ENCODE measurements around the gene GRAMD4. TPM values are rescaled to one million over a fixed set of nuclear protein-coding genes. Genes with fewer than 3 reads are reported as not detected.

Gene GRAMD4
- total RNA-seq, 2 experiments from 2014 or later: 50.4 to 52.0 TPM

DNA sequence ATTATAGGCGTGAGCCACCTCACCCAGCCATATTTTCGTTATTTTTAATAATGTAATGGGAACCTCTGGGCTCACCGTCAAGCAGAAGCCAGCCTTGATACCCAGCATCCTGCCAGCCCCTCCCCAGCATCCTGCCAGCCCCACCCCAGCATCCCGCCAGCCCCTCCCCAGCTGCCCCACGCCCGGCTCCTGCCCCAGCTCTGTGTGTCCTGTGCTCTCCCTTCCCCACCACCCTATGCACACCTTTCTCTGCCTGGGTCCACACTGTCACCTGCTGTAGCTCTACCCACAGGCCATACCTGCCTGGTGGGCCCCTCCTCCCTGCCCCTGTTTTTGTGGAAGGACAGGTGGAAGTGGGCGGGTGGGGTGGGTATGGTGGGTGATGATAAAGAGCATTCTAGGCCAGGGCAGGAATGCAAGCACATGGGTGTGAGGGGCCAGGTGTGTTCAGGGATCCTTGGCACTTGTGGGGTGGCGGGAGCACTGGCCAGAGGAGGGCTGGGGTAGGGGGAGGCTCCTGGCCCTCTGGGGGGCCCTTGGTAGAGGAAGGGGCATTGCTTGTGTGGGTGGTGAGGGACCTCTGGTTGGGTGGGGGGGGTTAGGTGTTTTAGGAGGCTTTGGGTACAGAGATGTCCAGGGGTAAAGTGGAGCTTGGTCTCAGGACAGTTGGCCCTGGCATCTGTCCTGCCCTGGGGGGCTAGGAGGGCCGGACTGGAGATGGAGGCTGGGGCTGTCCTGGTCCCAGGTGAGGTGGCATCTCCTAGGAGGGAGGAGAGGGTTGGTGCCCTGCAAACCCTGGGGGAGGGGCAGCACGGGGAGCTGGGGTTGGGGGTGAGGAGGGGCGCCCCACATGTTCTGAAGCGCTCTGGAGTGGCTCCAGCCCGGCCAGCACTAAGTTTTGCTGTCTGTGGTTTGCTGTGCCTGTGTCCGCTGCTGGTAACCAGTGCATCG, 25.9 kb upstream of the GRAMD4 start:
- CTCF ChIA-PET: no interaction called here
- H3K27me3 Mint-ChIP-seq: no peaks in the 10 kb centered on the region
- H3K36me3 Mint-ChIP-seq: no peaks in the 10 kb centered on the region
- intact Hi-C loops (cut with micrococcal nuclease): no loop called here
- DNase-seq: no peak
- POLR2A ChIA-PET: no interaction called here
- no peak overlapping the region for H3K4me3 Mint-ChIP-seq
- H3K9me3 Mint-ChIP-seq: no peaks in the 10 kb centered on the region
- no peak overlapping the region for H3K27ac Mint-ChIP-seq
- H3K4me1 Mint-ChIP-seq (ENCODE audit: low read depth): peaks cover 17% of the 10 kb centered on the region

DNA sequence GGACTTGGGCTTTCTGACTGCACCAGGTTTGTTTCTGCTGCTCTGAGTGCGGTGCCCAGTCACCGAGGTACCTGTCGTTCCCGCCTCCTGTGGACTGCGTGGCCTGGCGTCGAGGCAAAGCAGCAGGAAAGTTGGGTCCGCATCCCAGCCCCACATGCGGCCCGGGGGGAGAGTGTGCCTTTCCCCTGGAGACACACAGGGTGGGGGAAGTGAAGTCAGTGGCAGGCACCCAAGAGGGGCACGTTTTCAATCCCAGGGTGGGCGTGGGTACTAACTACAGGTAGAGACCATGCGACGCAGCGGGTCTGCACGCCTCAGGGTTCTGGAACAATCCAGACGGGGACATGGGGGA, 25.3 kb upstream of the GRAMD4 start:
- Mint-ChIP-seq H3K4me1 (ENCODE audit: low read depth) (peaks cover 17% of the 10 kb centered on the region), H3K4me3 (no peak overlapping the region), H3K27ac (no peak overlapping the region), H3K36me3 (no peaks in the 10 kb centered on the region), H3K9me3 (no peaks in the 10 kb centered on the region), H3K27me3 (no peaks in the 10 kb centered on the region)
- no peak for DNase-seq
- intact Hi-C loops (cut with micrococcal nuclease): no loop called here
- ChIA-PET CTCF (no interaction called here), POLR2A (no interaction called here)

DNA sequence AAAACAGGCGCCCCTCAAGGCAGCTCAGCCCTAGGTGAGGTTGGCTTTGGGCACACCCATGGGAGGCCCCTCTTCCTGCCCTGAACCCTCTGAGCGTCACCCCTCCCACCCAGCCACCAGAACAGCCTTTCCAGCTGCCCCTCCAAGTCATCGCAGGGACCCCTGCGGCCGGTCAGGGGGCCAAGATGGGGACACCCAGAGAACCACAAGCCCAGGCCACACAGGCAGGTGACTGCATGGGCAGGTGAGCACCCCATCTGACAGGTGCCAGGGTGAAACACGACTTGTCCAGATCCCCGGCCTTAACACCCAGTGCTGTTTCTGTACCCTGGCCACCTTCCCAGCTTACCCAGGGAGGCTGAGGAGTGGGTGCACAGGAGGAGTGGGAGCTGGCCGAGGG, 24.6 kb upstream of the GRAMD4 start:
- no peak for DNase-seq
- POLR2A ChIA-PET: no interaction called here
- H3K4me1 Mint-ChIP-seq (ENCODE audit: low read depth): peaks cover 17% of the 10 kb centered on the region
- no peak overlapping the region for H3K27ac Mint-ChIP-seq
- H3K27me3 Mint-ChIP-seq: no peaks in the 10 kb centered on the region
- intact Hi-C loops (cut with micrococcal nuclease): no loop called here
- H3K4me3 Mint-ChIP-seq: no peak overlapping the region
- H3K36me3 Mint-ChIP-seq: no peaks in the 10 kb centered on the region
- CTCF ChIA-PET: no interaction called here
- H3K9me3 Mint-ChIP-seq: no peaks in the 10 kb centered on the region

DNA sequence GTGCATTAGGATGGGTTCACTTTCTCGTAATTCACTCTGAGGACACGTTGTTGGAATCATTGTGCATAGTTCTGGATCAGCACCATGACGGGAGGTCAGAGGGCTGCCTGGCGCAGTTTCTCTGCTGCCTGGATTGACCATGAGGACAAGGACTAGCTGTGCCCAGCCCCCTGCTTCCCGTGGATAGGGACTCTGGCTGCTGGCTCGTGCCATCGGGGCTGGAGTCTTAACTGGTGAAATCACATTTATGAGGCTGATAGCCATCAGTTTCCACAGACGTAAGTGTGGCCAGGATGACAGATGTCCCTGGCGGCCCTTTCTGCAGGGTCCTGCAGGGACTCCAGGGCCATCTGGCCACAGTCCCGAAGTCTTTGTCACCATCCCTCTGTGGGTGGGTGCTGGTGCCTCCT, 24.1 kb upstream of the GRAMD4 start:
- no peak overlapping the region for H3K4me3 Mint-ChIP-seq
- no peak for DNase-seq
- no peaks in the 10 kb centered on the region for H3K36me3 Mint-ChIP-seq
- no peaks in the 10 kb centered on the region for H3K27me3 Mint-ChIP-seq
- no peak overlapping the region for H3K27ac Mint-ChIP-seq
- intact Hi-C loops (cut with micrococcal nuclease): no loop called here
- H3K4me1 Mint-ChIP-seq (ENCODE audit: low read depth): peaks cover 17% of the 10 kb centered on the region
- no peaks in the 10 kb centered on the region for H3K9me3 Mint-ChIP-seq
- ChIA-PET CTCF (no interaction called here), POLR2A (no interaction called here)

DNA sequence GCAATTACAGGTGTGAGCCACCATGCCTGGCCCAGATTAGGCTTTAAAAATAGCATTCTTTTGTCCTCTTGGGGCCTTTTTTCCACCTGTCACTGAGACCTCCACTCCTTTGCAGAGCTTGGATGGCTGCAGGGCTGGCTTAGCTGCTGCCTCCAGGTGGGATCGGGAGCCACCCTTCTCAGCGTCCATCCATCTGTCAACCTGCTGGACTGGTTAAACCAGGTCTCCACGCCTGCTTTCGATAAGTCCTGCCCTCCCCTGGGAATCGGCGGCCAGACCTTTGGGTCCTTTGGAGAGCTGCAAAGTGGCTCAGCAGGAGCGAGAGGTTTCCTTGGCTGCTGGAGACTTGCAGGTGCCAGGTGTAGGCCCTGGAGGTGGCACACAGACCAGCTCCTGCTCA, 23.4 kb upstream of the GRAMD4 start:
- Mint-ChIP-seq H3K4me3 (no peak overlapping the region), H3K36me3 (no peaks in the 10 kb centered on the region), H3K27ac (no peak overlapping the region), H3K27me3 (no peaks in the 10 kb centered on the region), H3K9me3 (no peaks in the 10 kb centered on the region), H3K4me1 (ENCODE audit: low read depth) (peaks cover 16% of the 10 kb centered on the region)
- no peak for DNase-seq
- ChIA-PET CTCF (no interaction called here), POLR2A (no interaction called here)
- intact Hi-C loops (cut with micrococcal nuclease): no loop called here

DNA sequence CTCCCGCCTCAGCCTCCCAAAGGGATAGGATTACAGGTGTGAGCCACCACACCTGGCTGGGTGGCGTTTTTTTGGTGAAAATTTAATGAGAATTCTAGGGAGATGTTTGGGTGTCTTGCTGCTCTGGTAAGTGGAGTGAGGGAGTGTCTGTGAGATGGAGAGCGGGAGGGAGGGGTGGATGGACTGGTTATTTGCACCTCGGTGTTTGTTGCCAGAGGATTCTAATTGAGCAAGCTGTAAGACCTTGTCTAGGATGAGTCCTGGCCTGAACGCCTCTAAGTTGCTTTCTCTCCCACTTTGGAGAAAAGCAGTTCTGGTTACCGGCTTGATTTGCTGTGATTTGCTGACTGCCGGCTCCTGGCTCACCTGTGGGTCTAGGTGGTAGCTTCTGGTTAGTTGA, 22.0 kb upstream of the GRAMD4 start:
- intact Hi-C loops (cut with micrococcal nuclease): no loop called here
- Mint-ChIP-seq H3K4me1 (ENCODE audit: low read depth) (peaks cover 2% of the 10 kb centered on the region), H3K36me3 (no peaks in the 10 kb centered on the region), H3K4me3 (no peak overlapping the region), H3K27ac (no peak overlapping the region), H3K9me3 (no peaks in the 10 kb centered on the region), H3K27me3 (no peaks in the 10 kb centered on the region)
- CTCF ChIA-PET: interaction anchor here (0.9 to 1.5 kb wide), 2 partner anchors 35 to 160 kb away, joined by 4 to 5 read pairs; no protein-coding TSS in a partner anchor
- DNase-seq: no peak
- POLR2A ChIA-PET: no interaction called here

DNA sequence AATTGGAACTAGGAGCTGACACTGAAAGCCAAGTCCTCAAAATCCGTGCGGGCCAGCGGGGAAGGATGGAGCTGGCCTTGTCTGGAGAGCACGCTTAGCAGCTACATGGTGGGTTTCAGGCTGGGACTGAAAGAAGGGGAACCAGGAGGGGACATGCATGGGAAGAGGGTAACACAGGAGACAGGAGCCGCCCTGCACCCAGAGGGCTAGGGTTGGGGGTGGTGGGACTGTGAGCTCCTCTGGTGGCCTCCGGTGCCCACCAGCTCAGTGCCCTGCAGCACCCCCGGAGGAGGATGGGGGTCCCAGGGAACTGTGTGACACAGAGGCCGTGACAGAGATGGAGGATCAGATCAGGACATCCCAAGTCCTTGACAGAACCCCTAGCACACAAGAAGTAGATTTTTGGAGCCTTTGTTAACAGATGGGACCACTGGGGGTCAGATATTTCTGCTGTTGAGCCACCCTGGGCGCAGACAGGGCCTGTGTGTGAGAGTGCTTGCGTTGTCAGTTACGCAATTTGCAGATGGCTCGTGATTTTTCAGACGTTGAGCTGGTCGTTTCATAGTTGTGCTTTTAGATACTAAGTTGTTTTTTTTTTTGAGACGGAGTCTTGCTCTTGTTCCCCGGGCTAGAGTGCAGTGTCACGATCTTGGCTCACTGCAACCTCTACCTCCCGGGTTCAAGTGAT, 21.3 kb upstream of the GRAMD4 start:
- Mint-ChIP-seq H3K4me1 (ENCODE audit: low read depth) (peaks cover 5% of the 10 kb centered on the region), H3K27me3 (no peaks in the 10 kb centered on the region), H3K9me3 (no peaks in the 10 kb centered on the region), H3K27ac (no peak overlapping the region), H3K4me3 (no peak overlapping the region), H3K36me3 (no peaks in the 10 kb centered on the region)
- intact Hi-C loops (cut with micrococcal nuclease): no loop called here
- DNase-seq: no peak
- POLR2A ChIA-PET: no interaction called here
- CTCF ChIA-PET: interaction anchor here (1.5 kb wide), 1 partner anchor 35 kb away, joined by 5 read pairs; no protein-coding TSS in a partner anchor

DNA sequence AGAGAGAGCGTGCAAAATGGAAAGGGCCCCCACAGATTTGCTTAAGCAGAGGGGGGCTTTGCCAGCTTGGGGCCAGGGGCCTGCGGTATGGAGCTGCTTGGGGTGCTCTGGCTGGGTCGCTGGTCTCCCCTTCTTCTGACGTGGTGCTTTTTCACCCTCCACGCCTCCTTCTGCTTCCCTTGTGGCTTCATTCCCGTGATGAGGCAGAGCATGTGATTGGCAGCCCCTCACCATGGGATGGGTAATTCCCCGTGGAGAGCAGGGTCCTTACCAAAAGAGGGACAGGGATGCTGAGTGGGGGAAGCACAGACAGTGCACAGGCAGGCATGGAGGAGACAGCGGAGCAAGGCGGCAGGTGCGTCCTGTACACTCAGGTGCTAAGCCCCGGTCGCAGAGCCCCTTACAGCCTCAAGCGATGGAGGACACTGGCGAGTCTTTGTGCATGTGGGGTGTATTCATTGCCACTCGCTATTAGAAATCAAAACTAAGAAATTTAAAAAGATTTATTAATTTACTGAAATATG, 19.9 kb upstream of the GRAMD4 start:
- H3K9me3 Mint-ChIP-seq: no peaks in the 10 kb centered on the region
- intact Hi-C loops (cut with micrococcal nuclease): no loop called here
- peaks cover 2% of the 10 kb centered on the region for H3K36me3 Mint-ChIP-seq
- CTCF ChIA-PET: interaction anchor here (1.0 kb wide), 1 partner anchor 37 kb away, joined by 3 read pairs; no protein-coding TSS in a partner anchor
- H3K27ac Mint-ChIP-seq: no peak overlapping the region
- POLR2A ChIA-PET: no interaction called here
- peaks cover 14% of the 10 kb centered on the region for H3K4me1 Mint-ChIP-seq (ENCODE audit: low read depth)
- no peak for DNase-seq
- H3K4me3 Mint-ChIP-seq: no peak overlapping the region
- H3K27me3 Mint-ChIP-seq: no peaks in the 10 kb centered on the region

DNA sequence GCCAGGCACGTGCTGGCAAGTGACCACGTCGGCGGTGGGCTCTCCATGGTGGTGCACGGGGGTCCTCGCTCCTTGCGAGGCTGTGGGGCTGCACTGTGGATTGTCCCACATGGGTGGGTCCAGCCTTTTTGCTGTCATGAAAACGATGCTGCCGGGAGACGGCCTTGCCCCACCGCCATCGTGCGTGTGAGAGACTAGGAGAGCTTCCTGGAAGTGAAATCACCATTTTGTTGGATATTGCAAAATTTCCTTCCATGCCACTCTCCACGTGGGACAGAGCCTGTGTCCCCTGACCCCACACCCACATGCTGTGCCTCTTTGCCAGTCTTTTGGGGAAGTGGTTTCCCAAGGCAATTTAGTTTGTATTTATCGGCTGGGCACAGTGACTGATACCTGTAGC, 18.2 kb upstream of the GRAMD4 start:
- Mint-ChIP-seq H3K27me3 (no peaks in the 10 kb centered on the region), H3K36me3 (peaks cover 2% of the 10 kb centered on the region), H3K9me3 (no peaks in the 10 kb centered on the region), H3K27ac (no peak overlapping the region), H3K4me1 (ENCODE audit: low read depth) (peaks cover 15% of the 10 kb centered on the region), H3K4me3 (no peak overlapping the region)
- CTCF ChIA-PET: no interaction called here
- no peak for DNase-seq
- intact Hi-C loops (cut with micrococcal nuclease): no loop called here
- POLR2A ChIA-PET: no interaction called here

DNA sequence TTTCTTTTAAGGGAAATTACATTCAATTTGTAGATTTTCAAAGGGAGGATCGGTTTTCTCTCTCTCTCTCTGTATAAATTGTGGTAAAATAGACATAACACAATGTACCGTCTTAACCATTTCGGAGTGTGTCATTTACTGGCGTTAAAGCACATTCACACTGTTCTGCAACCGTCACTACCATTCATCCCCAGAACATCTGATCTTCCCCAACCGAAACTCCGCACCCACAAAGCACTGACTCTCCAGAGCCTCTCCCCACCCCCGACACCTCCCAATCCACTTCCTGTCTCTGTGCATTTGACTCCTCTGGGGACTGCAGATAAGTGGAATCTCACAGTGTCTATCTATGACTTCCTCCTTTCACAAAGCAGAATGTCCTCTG, 15.9 kb upstream of the GRAMD4 start:
- H3K9me3 Mint-ChIP-seq: no peaks in the 10 kb centered on the region
- peaks cover 15% of the 10 kb centered on the region for H3K4me1 Mint-ChIP-seq (ENCODE audit: low read depth)
- H3K27me3 Mint-ChIP-seq: no peaks in the 10 kb centered on the region
- ChIA-PET POLR2A (no interaction called here), CTCF (no interaction called here)
- peaks cover 2% of the 10 kb centered on the region for H3K36me3 Mint-ChIP-seq
- H3K4me3 Mint-ChIP-seq: peak overlapping the region; percentile 71
- intact Hi-C loops (cut with micrococcal nuclease): loop anchor here (1.0 kb wide), 2 partner anchors 10 to 12 kb away; no protein-coding TSS in a partner anchor
- peak; percentile 91 for DNase-seq
- peak overlapping the region; percentile 97 for H3K27ac Mint-ChIP-seq

DNA sequence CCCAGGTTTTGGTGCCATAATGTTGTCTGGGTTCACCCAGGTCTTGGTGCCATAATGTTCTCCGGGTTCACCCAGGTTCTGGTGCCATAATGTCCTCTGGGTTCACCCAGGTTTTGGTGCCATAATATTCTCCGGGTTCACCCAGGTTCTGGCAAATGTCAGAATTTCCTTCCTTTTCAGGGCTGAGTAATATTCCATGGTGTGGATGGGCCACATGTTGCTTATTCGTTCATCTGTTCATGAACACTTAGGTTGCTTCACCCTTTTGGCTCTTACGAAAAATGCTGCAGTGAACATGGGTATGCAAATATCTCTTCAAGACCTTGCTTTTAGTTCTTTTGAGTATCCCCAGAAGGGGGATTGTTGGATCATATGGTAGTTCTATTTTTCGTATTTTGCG, 15.1 kb upstream of the GRAMD4 start:
- Mint-ChIP-seq H3K9me3 (no peaks in the 10 kb centered on the region), H3K4me3 (no peak overlapping the region)
- intact Hi-C loops (cut with micrococcal nuclease): no loop called here

DNA sequence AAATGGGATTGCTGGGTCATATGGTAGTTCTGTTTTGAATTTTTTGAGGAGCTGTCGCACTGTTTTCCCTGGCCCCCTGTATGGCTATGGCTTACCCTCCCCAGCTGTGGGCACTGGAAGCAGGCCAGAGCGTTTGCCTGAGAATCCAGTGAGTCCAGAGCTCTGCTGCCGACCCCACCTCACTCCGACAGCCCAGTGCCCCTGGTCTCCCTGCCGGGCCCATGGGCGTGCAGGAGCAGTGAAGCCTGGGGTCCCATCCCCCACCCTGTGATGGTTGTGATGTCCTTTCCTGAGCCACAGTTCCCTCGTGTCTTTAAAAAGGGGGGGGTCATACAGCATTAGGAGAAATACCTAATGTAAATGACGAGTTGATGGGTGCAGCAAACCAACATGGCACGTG, 13.3 kb upstream of the GRAMD4 start:
- H3K4me3 Mint-ChIP-seq: no peak overlapping the region
- H3K4me1 Mint-ChIP-seq (ENCODE audit: low read depth): peaks cover 15% of the 10 kb centered on the region
- no peaks in the 10 kb centered on the region for H3K9me3 Mint-ChIP-seq
- ChIA-PET POLR2A (no interaction called here), CTCF (no interaction called here)
- intact Hi-C loops (cut with micrococcal nuclease): no loop called here
- no peak for DNase-seq
- peaks cover 2% of the 10 kb centered on the region for H3K36me3 Mint-ChIP-seq
- H3K27ac Mint-ChIP-seq: no peak overlapping the region
- H3K27me3 Mint-ChIP-seq: no peaks in the 10 kb centered on the region

More for the DNA sequence above, 15.1 kb upstream of the GRAMD4 start:
- peaks cover 2% of the 10 kb centered on the region for H3K36me3 Mint-ChIP-seq
- H3K27ac Mint-ChIP-seq: no peak overlapping the region
- H3K27me3 Mint-ChIP-seq: no peaks in the 10 kb centered on the region
- CTCF ChIA-PET: no interaction called here
- POLR2A ChIA-PET: no interaction called here
- DNase-seq: no peak
- H3K4me1 Mint-ChIP-seq (ENCODE audit: low read depth): peaks cover 15% of the 10 kb centered on the region

Data from activated CD4-positive, alpha-beta memory T cell treated with anti-CD3 and anti-CD28 coated beads for 36 hours (primary cell).